DND-41 (cell line): Measurements from ENCODE around the gene CALY.

Source experiments
- ATAC-seq: fragments of 200-7000 bp; cut with Tn5 transposase; 3 replicates; pipeline ENCODE4 v1.9.1; 2021; ENCODE audit warnings: low read depth; ENCODE audit not compliant: insufficient read depth
- DNase-seq: peaks from one replicate; pipeline ENCODE4 v3.0.0-alpha.2; 2020
- H2AFZ ChIP-seq: 2 replicates; pipeline ENCODE4 v1.6.0; 2012; ENCODE audit warnings: low read depth, low read length
- H3K27ac ChIP-seq: 2 replicates; pipeline ENCODE4 v1.5.1; 2012; ENCODE audit warnings: low read length, inconsistent platforms
- H3K27me3 ChIP-seq: fragments of 200-600 bp; sonication (generic); 2 replicates; pipeline ENCODE4 v1.6.0; 2012; ENCODE audit warnings: low read length, mild to moderate bottlenecking, inconsistent platforms; ENCODE audit not compliant: insufficient read depth, poor library complexity
- H3K36me3 ChIP-seq: 2 replicates; pipeline ENCODE4 v1.5.1; 2012; ENCODE audit warnings: low read length, inconsistent platforms; ENCODE audit not compliant: insufficient read depth
- H3K4me1 ChIP-seq: 2 replicates; pipeline ENCODE4 v1.5.1; 2012; ENCODE audit warnings: mild to moderate bottlenecking, low read length; ENCODE audit not compliant: insufficient read depth
- H3K4me2 ChIP-seq: 2 replicates; pipeline ENCODE4 v1.6.0; 2012; ENCODE audit warnings: mild to moderate bottlenecking, moderate library complexity, low read length, inconsistent platforms; ENCODE audit not compliant: insufficient read depth
- H3K4me3 ChIP-seq, 2 experiments: fragments of 200-600 bp in 1 of 2; shearing (Covaris generic) in 1 of 2; 2 replicates each; pipeline ENCODE4 v1.5.1; 2012 to 2016; ENCODE audit warnings: inconsistent platforms in 2 of 2, low read length in 2 of 2, mild to moderate bottlenecking in 2 of 2, low read depth in 1 of 2, moderate library complexity in 1 of 2
- H3K79me2 ChIP-seq: 2 replicates; pipeline ENCODE4 v1.6.0; 2012; ENCODE audit warnings: low read length, inconsistent platforms; ENCODE audit not compliant: insufficient read depth
- H3K9ac ChIP-seq: 2 replicates; pipeline ENCODE4 v1.6.0; 2012; ENCODE audit warnings: low read depth, mild to moderate bottlenecking, inconsistent platforms, low read length, moderate library complexity
- H3K9me3 ChIP-seq: 2 replicates; pipeline ENCODE4 v1.5.1; 2012; ENCODE audit warnings: low read length, moderate library complexity, mild to moderate bottlenecking, inconsistent platforms; ENCODE audit not compliant: insufficient read depth, severe bottlenecking
- H4K20me1 ChIP-seq: 2 replicates; pipeline ENCODE4 v1.6.0; 2012; ENCODE audit warnings: low read length; ENCODE audit not compliant: insufficient read depth
- EZH2 ChIP-seq: IDR thresholded peaks from 3 replicates; pipeline ENCODE4 v1.6.1; 2012; ENCODE audit warnings: borderline replicate concordance, low read depth, mild to moderate bottlenecking, moderate library complexity, low read length, inconsistent platforms; ENCODE audit not compliant: severe bottlenecking
- TF ChIP-seq, protein P1 (sequence below): IDR thresholded peaks from 2 replicates; pipeline ENCODE4 v1.5.1; 2012; ENCODE audit warnings: borderline replicate concordance, low read length, moderate library complexity, mild to moderate bottlenecking; ENCODE audit not compliant: poor library complexity, severe bottlenecking; ENCODE audit errors: extremely low read depth

The CALY gene

DNA sequence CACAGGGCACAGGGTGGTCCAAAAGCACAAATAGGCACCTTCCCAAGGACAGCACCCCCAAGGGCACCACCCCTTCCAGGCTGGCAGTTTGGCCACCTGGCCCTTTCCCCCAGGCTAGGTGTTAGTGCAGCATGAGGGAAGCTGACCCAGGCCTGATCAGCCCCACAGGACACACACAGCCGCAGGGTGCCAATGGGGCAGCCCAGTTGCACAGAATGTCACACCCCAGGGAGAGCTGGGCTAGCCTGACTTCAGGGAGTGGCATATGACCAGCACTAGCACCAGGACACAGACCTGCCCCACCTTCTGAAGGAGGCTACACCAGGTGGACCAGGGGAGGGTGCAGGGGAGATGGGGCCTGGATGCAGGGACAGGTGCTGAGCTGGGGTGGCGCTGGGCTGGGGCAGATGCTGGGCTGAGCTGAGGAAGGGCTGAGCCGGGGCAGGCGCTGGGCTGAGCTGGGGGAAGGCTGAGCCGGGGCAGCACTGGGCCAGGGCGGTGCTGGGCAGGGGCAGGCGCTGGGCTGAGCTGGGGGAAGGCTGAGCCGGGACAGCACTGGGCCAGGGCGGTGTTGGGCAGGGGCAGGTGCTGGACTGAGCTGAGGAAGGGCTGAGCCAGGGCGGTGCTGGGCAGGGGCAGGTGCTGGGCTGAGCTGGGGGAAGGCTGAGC is 56.2 kb downstream of the CALY start:
- peaks cover 11% of the 10 kb centered on the region for H4K20me1 ChIP-seq
- H3K36me3 ChIP-seq, result peaks cover 67% of the 10 kb centered on the region
- H3K9ac ChIP-seq, result no peak overlapping the region
- no peaks in the 10 kb centered on the region for H3K4me1 ChIP-seq
- H3K4me2 ChIP-seq, result no peak overlapping the region
- ATAC-seq (no peak), DNase-seq (no peak)
- H3K79me2 ChIP-seq, result no peaks in the 10 kb centered on the region
- no peaks in the 10 kb centered on the region for H3K27me3 ChIP-seq
- no peak overlapping the region for H3K4me3 ChIP-seq
- H2AFZ ChIP-seq, result no peak overlapping the region
- no peaks in the 10 kb centered on the region for H3K9me3 ChIP-seq
- TF ChIP-seq, protein P1, sequence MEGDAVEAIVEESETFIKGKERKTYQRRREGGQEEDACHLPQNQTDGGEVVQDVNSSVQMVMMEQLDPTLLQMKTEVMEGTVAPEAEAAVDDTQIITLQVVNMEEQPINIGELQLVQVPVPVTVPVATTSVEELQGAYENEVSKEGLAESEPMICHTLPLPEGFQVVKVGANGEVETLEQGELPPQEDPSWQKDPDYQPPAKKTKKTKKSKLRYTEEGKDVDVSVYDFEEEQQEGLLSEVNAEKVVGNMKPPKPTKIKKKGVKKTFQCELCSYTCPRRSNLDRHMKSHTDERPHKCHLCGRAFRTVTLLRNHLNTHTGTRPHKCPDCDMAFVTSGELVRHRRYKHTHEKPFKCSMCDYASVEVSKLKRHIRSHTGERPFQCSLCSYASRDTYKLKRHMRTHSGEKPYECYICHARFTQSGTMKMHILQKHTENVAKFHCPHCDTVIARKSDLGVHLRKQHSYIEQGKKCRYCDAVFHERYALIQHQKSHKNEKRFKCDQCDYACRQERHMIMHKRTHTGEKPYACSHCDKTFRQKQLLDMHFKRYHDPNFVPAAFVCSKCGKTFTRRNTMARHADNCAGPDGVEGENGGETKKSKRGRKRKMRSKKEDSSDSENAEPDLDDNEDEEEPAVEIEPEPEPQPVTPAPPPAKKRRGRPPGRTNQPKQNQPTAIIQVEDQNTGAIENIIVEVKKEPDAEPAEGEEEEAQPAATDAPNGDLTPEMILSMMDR, result no peak
- TF ChIP-seq EZH2, result no peak
- no peak overlapping the region for H3K27ac ChIP-seq

DNA sequence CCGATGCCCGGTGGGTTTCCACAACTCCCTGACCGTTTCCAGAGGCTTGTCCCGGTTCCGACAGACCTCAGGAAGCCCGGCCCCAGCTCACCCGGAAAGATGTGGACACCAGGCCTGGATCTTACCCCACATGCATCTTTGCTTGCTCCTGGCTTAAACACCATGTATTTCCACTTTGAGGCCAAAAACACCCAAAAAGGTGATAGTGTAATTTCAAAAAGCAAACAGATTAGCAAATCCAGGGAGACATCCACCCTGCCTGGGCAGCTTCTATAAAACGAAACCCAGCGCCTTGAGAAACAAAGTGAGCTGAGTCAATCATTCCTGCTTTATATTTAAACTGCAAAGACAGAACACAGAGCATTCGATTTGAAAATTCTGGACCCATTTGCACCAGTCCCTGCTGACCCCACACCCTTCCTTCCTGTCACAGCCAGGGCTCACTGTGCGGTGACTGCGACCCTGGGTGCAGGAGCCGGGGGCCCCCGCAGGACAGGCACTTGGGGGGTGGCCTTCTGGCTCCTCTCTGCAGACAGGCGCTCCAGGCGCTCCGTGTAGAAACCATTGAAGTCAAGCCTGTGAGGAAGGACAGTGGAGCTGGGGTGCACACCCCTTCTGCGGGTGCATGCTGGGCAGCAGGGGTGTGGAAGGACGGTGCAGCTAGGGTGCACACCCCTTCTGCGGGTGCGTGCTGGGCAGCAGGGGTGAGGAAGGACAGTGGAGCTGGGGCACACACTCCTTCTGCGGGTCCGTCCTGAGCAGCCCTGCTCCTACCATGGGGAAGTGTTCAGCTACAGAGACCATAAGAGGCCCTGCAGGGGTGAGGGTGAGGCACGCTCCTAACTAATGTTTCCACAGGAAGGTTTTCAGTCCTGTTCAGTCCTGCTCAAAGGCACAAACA is 57.1 kb downstream of the CALY start:
- H2AFZ ChIP-seq, result no peak overlapping the region
- H3K4me1 ChIP-seq, result no peaks in the 10 kb centered on the region
- TF ChIP-seq, protein P1, result no peak
- no peak overlapping the region for H3K4me3 ChIP-seq
- H4K20me1 ChIP-seq, result peaks cover 11% of the 10 kb centered on the region
- no peak overlapping the region for H3K4me2 ChIP-seq
- no peak overlapping the region for H3K9ac ChIP-seq
- no peak for ATAC-seq
- no peak for DNase-seq
- no peaks in the 10 kb centered on the region for H3K27me3 ChIP-seq
- H3K27ac ChIP-seq, result no peak overlapping the region
- H3K36me3 ChIP-seq, result peaks cover 57% of the 10 kb centered on the region
- no peaks in the 10 kb centered on the region for H3K9me3 ChIP-seq
- no peaks in the 10 kb centered on the region for H3K79me2 ChIP-seq

DNA sequence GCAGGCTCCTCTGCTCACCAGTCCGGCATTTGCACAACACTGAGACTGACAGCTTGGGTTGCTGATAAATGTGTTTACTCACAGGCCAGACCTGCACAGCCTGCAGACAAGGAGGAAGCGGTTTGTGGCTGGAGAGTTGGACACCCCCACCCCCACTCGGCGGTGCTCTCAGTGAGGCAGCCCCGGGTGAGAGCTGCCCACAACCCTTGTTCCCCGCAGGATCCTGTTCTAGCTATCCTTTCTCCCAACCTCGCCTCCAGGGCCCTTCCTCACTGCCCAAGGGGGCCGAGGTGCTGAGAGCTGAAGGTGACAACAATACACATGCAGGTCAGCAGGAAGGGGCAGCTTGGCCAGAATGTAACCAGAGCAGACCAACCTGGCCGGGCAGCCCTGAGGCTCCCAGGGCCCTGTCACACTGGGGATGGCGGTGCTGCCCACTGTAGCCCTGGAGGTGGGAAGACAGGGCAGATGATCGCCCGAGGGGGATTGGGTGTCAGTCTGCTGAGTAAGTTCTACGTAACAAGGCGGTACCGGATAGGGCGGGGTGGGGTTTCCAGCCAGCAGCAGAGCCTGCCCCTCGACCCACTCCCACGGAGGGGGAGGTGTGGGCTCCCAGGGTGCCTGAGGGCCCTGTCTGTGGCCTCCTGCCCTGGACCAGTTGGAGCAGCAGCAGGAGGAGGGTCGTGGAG is 58.0 kb downstream of the CALY start:
- Histone ChIP-seq H3K4me2 (no peak overlapping the region), H3K9ac (no peak overlapping the region), H3K79me2 (no peaks in the 10 kb centered on the region), H3K4me3 (no peak overlapping the region), H3K27me3 (no peaks in the 10 kb centered on the region), H4K20me1 (peaks cover 11% of the 10 kb centered on the region), H3K27ac (no peak overlapping the region), H3K9me3 (no peaks in the 10 kb centered on the region), H3K4me1 (no peaks in the 10 kb centered on the region), H2AFZ (no peak overlapping the region), H3K36me3 (peaks cover 49% of the 10 kb centered on the region)
- ATAC-seq (no peak), DNase-seq (no peak)
- no peak for TF ChIP-seq EZH2
- TF ChIP-seq, protein P1, result no peak
